ENCODE data around the gene SHOC2. TPM values are rescaled to one million over a fixed set of nuclear protein-coding genes. Genes with fewer than 3 reads are reported as not detected.

SHOC2 gene
- total and polyA plus RNA-seq, 7 experiments from 2014 or later, result 48.2 to 71.7 (median 60.2) TPM

DNA sequence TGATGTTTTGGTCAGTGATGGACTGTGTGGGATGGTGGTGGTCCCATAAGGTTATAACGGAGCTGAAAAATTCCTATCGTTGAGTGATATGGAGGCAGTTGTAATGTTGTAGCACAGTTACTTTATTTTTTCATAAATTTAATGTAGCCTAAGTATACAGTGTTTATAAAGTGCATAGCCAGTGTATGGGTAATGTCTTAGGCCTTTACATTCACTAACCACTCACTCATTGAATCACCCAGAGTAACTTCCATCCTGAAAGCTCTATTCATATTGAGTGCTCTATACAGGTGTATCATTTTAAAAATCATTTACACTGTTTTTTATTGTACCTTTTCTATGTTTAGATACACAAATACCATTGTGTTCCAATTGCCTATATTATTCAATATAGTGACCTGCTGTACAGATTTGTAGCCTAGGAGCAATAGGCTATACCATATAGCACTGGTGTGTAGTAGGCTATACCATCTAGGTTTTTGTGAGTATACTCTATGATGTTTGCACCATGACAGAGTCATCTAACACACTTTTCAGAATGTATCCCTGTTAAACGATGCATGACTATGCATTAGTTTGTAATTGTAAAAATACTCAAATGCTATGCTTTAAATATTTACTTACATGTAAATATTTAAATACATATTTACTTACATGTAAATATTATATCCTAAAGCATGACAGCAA lies 26.7 kb upstream of the SHOC2 start:
- no peaks in the 10 kb centered on the region for H3K9me3 ChIP-seq (ENCODE audit: control insufficient read depth in 2 of 3, low read length in 3 of 3)
- ChIA-PET POLR2A (interaction anchor here (1.0 to 2.7 kb wide), 5 partner anchors 9 to 89 kb away, joined by 3 to 10 read pairs (median 3); no protein-coding TSS in a partner anchor), CTCF (interaction anchor here (0.6 to 4.1 kb wide), 14 partner anchors 8 to 206 kb away, joined by 3 to 37 read pairs (median 4); no protein-coding TSS in a partner anchor)
- Mint-ChIP-seq H3K27me3 (no peaks in the 10 kb centered on the region), H3K4me3 (no peak overlapping the region), H3K36me3 (peaks cover 12 to 44% (median 32%) of the 10 kb centered on the region in 5 donors), H3K9me3 (peaks cover 0 to 1% (median 0%) of the 10 kb centered on the region in 11 donors), H3K27ac (peak overlapping the region in 6 of 9 donors; percentile 15 to 74 (median 54)), H3K4me1 (peaks cover 10 to 69% (median 54%) of the 10 kb centered on the region in 7 donors)
- no peak overlapping the region for H3K4me3 ChIP-seq (ENCODE audit: low read length)
- no peak for ATAC-seq
- H3K27me3 ChIP-seq (ENCODE audit: control insufficient read depth in 2 of 2, insufficient read depth in 2 of 2, low read length in 2 of 2), result no peaks in the 10 kb centered on the region
- intact Hi-C loops (cut with micrococcal nuclease), result loop anchor here (1.0 to 5.0 kb wide), 11 partner anchors 9 to 282 kb away; no protein-coding TSS in a partner anchor
- H3K36me3 ChIP-seq (ENCODE audit: control insufficient read depth in 2 of 3, insufficient read depth in 3 of 3, low read length in 3 of 3), result peaks cover 21 to 39% (median 33%) of the 10 kb centered on the region in 3 experiments
- DNase-seq, result no peak
- peaks cover 0 to 20% of the 10 kb centered on the region in 2 donors for H3K4me1 ChIP-seq (ENCODE audit: control insufficient read depth in 2 of 2, insufficient read depth in 2 of 2, low read length in 2 of 2)
- no peak overlapping the region for H3K27ac ChIP-seq (ENCODE audit: low read depth, low read length)

DNA sequence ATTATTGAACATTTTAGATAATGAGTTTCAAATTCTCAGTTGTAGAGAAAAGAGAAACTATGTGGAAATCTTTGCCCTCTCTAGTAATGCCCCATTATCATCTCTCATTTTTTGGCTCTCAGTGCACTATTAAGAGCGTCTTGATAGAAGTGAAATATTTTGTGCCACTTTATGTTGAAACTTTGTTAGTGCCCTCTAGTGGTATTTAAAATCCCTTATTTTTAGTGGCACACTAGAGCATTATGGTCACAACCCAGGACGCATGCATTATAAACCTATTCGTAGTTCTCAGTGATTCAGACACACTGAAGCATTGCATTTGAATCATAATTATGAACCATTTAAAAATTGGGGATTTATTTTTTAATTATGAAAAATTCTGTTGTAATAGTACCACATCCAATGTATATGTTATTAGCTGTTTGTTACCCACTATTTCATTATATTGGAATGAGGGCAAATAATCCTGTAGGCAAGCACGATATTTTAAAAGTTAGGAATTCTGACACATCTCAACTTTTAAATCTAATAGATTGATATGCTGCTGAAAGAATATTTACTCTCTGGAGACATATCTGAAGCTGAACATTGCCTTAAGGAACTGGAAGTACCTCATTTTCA lies 25.7 kb upstream of the SHOC2 start:
- Mint-ChIP-seq H3K4me3 (peak overlapping the region in 3 of 10 donors; percentile 2 to 34 (median 6)), H3K27ac (peak overlapping the region in 7 of 9 donors; percentile 2 to 68 (median 32)), H3K9me3 (peaks cover 0 to 1% (median 0%) of the 10 kb centered on the region in 11 donors), H3K4me1 (peaks cover 10 to 66% (median 51%) of the 10 kb centered on the region in 7 donors), H3K27me3 (no peaks in the 10 kb centered on the region), H3K36me3 (peaks cover 12 to 41% (median 32%) of the 10 kb centered on the region in 5 donors)
- ATAC-seq, result peak; percentile 91
- ChIA-PET CTCF (interaction anchor here (0.5 to 4.1 kb wide), 16 partner anchors 9 to 221 kb away, joined by 3 to 37 read pairs (median 4); no protein-coding TSS in a partner anchor), POLR2A (interaction anchor here (1.0 to 2.7 kb wide), 5 partner anchors 11 to 90 kb away, joined by 3 to 10 read pairs (median 3); partner anchors contain the start of genes BBIP1 and PDCD4)
- peaks cover 0 to 20% of the 10 kb centered on the region in 2 donors for H3K4me1 ChIP-seq (ENCODE audit: control insufficient read depth in 2 of 2, insufficient read depth in 2 of 2, low read length in 2 of 2)
- peak overlapping the region; percentile 56 for H3K27ac ChIP-seq (ENCODE audit: low read depth, low read length)
- H3K36me3 ChIP-seq (ENCODE audit: control insufficient read depth in 2 of 3, insufficient read depth in 3 of 3, low read length in 3 of 3), result peaks cover 18 to 46% (median 41%) of the 10 kb centered on the region in 3 experiments
- H3K9me3 ChIP-seq (ENCODE audit: control insufficient read depth in 2 of 3, low read length in 3 of 3), result no peaks in the 10 kb centered on the region
- intact Hi-C loops (cut with micrococcal nuclease), result loop anchor here (1.0 to 5.0 kb wide), 11 partner anchors 10 to 283 kb away; no protein-coding TSS in a partner anchor
- H3K27me3 ChIP-seq (ENCODE audit: control insufficient read depth in 2 of 2, insufficient read depth in 2 of 2, low read length in 2 of 2), result no peaks in the 10 kb centered on the region
- DNase-seq, result peak in 6 of 9 donors; percentile 47 to 75 (median 66)
- no peak overlapping the region for H3K4me3 ChIP-seq (ENCODE audit: low read length)

DNA sequence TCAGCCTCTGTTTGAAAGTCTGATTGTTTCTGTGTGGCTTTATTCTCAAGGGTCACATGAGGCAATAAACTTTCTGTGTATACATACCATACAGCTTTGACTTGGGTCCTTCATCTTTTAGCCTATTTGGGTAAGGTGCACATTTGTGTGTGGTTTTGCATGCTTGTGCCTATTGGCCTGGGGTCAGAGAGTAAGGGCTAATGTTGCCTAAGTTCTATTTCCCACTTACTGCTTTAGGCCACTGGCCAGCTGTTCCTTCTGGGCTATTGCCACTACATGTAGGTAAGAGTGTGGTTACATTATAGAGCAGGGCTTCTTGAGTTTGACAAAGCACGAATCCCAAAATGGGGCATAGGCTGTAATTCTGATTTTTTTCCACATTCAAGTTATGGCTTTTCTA lies 22.2 kb upstream of the SHOC2 start:
- Mint-ChIP-seq H3K36me3 (peaks cover 8 to 38% (median 30%) of the 10 kb centered on the region in 5 donors), H3K4me1 (peaks cover 14 to 47% (median 30%) of the 10 kb centered on the region in 7 donors), H3K9me3 (no peaks in the 10 kb centered on the region), H3K27me3 (no peaks in the 10 kb centered on the region), H3K4me3 (no peak overlapping the region), H3K27ac (peak overlapping the region in 6 of 9 donors; percentile 18 to 71 (median 41))
- ChIA-PET POLR2A (interaction anchor here (0.8 to 4.0 kb wide), 8 partner anchors 12 to 147 kb away, joined by 3 to 23 read pairs (median 4); partner anchors contain the start of gene PDCD4), CTCF (interaction anchor here (0.6 to 2.9 kb wide), 6 partner anchors 10 to 311 kb away, joined by 3 to 20 read pairs (median 6); partner anchors contain the start of gene BBIP1)
- H3K27me3 ChIP-seq (ENCODE audit: control insufficient read depth in 2 of 2, insufficient read depth in 2 of 2, low read length in 2 of 2), result no peaks in the 10 kb centered on the region
- peaks cover 16 to 65% (median 47%) of the 10 kb centered on the region in 3 experiments for H3K36me3 ChIP-seq (ENCODE audit: control insufficient read depth in 2 of 3, insufficient read depth in 3 of 3, low read length in 3 of 3)
- H3K4me1 ChIP-seq (ENCODE audit: control insufficient read depth in 2 of 2, insufficient read depth in 2 of 2, low read length in 2 of 2), result peaks cover 0 to 15% of the 10 kb centered on the region in 2 donors
- H3K4me3 ChIP-seq (ENCODE audit: low read length), result no peak overlapping the region
- no peaks in the 10 kb centered on the region for H3K9me3 ChIP-seq (ENCODE audit: control insufficient read depth in 2 of 3, low read length in 3 of 3)
- ATAC-seq (no peak), DNase-seq (no peak)
- peak overlapping the region; percentile 34 for H3K27ac ChIP-seq (ENCODE audit: low read depth, low read length)
- intact Hi-C loops (cut with micrococcal nuclease), result no loop called here

DNA sequence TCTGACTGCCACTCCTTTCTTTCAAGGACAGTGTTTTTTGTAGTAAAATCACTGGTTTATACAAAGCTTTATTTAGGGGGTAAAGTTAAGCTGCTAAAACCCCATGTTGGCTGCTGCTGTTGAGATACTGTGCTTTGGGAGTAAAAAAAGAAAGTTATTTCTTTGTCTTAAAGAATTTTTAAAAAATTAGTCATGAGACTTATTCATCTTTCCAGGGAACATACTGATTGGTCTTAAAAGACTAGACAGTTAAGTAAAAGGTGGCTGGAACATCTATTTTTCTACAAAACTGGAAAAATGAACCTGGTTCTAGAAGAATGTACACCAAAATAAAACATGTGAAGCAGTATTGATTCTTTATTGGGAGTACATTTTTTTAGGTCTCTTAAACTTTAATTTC lies 21.0 kb upstream of the SHOC2 start:
- H3K9me3 Mint-ChIP-seq, result peaks cover 0 to 2% (median 0%) of the 10 kb centered on the region in 11 donors
- H3K36me3 Mint-ChIP-seq, result peaks cover 8 to 45% (median 38%) of the 10 kb centered on the region in 5 donors
- H3K4me3 Mint-ChIP-seq, result no peak overlapping the region
- no peaks in the 10 kb centered on the region for H3K27me3 Mint-ChIP-seq
- DNase-seq, result no peak
- intact Hi-C loops (cut with micrococcal nuclease), result no loop called here
- H3K4me1 Mint-ChIP-seq, result peaks cover 19 to 48% (median 35%) of the 10 kb centered on the region in 7 donors
- H3K27ac Mint-ChIP-seq, result peak overlapping the region in 3 of 9 donors; percentile 21 to 43 (median 32)
- POLR2A ChIA-PET, result interaction anchor here (4.0 kb wide), 1 partner anchor 11 kb away, joined by 23 read pairs; no protein-coding TSS in a partner anchor
- no peaks in the 10 kb centered on the region for H3K9me3 ChIP-seq (ENCODE audit: control insufficient read depth in 2 of 3, low read length in 3 of 3)
- no peak overlapping the region for H3K4me3 ChIP-seq (ENCODE audit: low read length)
- CTCF ChIA-PET, result interaction anchor here (0.6 to 2.9 kb wide), 4 partner anchors 14 to 154 kb away, joined by 3 to 20 read pairs (median 4); partner anchors contain the start of gene BBIP1
- no peaks in the 10 kb centered on the region for H3K27me3 ChIP-seq (ENCODE audit: control insufficient read depth in 2 of 2, insufficient read depth in 2 of 2, low read length in 2 of 2)
- peaks cover 14 to 68% (median 43%) of the 10 kb centered on the region in 3 experiments for H3K36me3 ChIP-seq (ENCODE audit: control insufficient read depth in 2 of 3, insufficient read depth in 3 of 3, low read length in 3 of 3)
- H3K27ac ChIP-seq (ENCODE audit: low read depth, low read length), result no peak overlapping the region
- no peak for ATAC-seq
- peaks cover 0 to 12% of the 10 kb centered on the region in 2 donors for H3K4me1 ChIP-seq (ENCODE audit: control insufficient read depth in 2 of 2, insufficient read depth in 2 of 2, low read length in 2 of 2)

DNA sequence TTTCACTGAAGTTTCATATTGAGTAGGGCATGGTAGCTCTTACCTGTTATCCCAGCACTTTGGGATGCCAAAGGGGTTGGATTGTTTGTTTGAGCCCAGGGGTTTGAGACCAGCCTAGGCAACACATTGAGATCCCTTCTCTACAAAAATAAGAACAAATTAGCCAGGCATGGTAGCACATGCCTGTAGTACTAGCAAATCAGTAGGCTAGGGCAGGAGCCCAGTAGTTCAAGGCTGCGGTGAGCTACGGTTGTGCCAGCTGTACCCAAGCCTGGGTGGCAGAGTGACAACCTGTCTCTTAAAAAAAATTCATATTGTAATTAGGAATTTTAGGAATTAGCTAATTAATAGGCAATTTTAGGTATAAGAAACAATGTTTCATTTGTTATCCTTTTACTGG lies 18.4 kb upstream of the SHOC2 start:
- no peak overlapping the region for H3K4me3 ChIP-seq (ENCODE audit: low read length)
- no peaks in the 10 kb centered on the region for H3K9me3 ChIP-seq (ENCODE audit: control insufficient read depth in 2 of 3, low read length in 3 of 3)
- H3K4me1 ChIP-seq (ENCODE audit: control insufficient read depth in 2 of 2, insufficient read depth in 2 of 2, low read length in 2 of 2), result no peaks in the 10 kb centered on the region
- no peak overlapping the region for H3K4me3 Mint-ChIP-seq
- H3K27me3 ChIP-seq (ENCODE audit: control insufficient read depth in 2 of 2, insufficient read depth in 2 of 2, low read length in 2 of 2), result no peaks in the 10 kb centered on the region
- H3K4me1 Mint-ChIP-seq, result peaks cover 12 to 40% (median 29%) of the 10 kb centered on the region in 7 donors
- ChIA-PET CTCF (interaction anchor here (0.7 to 1.2 kb wide), 2 partner anchors 14 to 571 kb away, joined by 3 read pairs; no protein-coding TSS in a partner anchor), POLR2A (interaction anchor here (0.7 to 1.6 kb wide), 5 partner anchors 10 to 1044 kb away, joined by 3 to 6 read pairs (median 3); partner anchors contain the start of genes BBIP1 and SHOC2)
- peak overlapping the region in 3 of 9 donors; percentile 5 to 59 (median 21) for H3K27ac Mint-ChIP-seq
- peaks cover 0 to 2% (median 0%) of the 10 kb centered on the region in 11 donors for H3K9me3 Mint-ChIP-seq
- H3K27me3 Mint-ChIP-seq, result no peaks in the 10 kb centered on the region
- no peak overlapping the region for H3K27ac ChIP-seq (ENCODE audit: low read depth, low read length)
- H3K36me3 Mint-ChIP-seq, result peaks cover 8 to 42% (median 35%) of the 10 kb centered on the region in 5 donors
- H3K36me3 ChIP-seq (ENCODE audit: control insufficient read depth in 2 of 3, insufficient read depth in 3 of 3, low read length in 3 of 3), result peaks cover 9 to 52% (median 30%) of the 10 kb centered on the region in 3 experiments
- DNase-seq (no peak), ATAC-seq (no peak)
- intact Hi-C loops (cut with micrococcal nuclease), result no loop called here

All from naive thymus-derived CD4-positive, alpha-beta T cell (primary cell).